ENCODE data around the gene BRMS1. TPM values are rescaled to one million over a fixed set of nuclear protein-coding genes. Genes with fewer than 3 reads are reported as not detected.

Gene BRMS1
- total and polyA plus RNA-seq, 10 of the 15 experiments (the other 5 are each of a cell fraction or from before 2014, with no cell fraction given), result 2.1 to 85.3 (median 48.5) TPM

GRCh38 chr11:66363187-66363601, 18.3 kb upstream of the BRMS1 start:
- RAD21 ChIA-PET (ENCODE audit: unreplicated experiment), result interaction anchor here (1.1 to 2.0 kb wide), 2 partner anchors 23 to 51 kb away, joined by 4 to 10 read pairs; no protein-coding TSS in a partner anchor
- Histone ChIP-seq H3K9ac (ENCODE audit: control insufficient read depth, insufficient read depth, low read length) (no peak overlapping the region), H3K79me2 (ENCODE audit: control insufficient read depth, insufficient read depth, low read length) (no peaks in the 10 kb centered on the region), H2AFZ (ENCODE audit: control insufficient read depth, low read depth, low read length) (no peak overlapping the region), H3K27me3 (replicated peaks in 1 of 2; ENCODE audit: control insufficient read depth in 2 of 2, insufficient read depth in 2 of 2, low read length in 1 of 2) (no peaks in the 10 kb centered on the region), H3K27ac (ENCODE audit: control insufficient read depth, insufficient read depth) (no peak overlapping the region), H3K9me3 (replicated peaks; ENCODE audit: control insufficient read depth, insufficient read depth, low read length) (no peaks in the 10 kb centered on the region), H3K36me3 (ENCODE audit: control insufficient read depth in 2 of 2, insufficient read depth in 2 of 2, low read length in 1 of 2) (0 out of 4 replicates have a peak, but pooled peaks cover 0 to 2% of the 10 kb centered on the region in 2 experiments), H3K4me2 (ENCODE audit: control insufficient read depth, insufficient read depth) (no peak overlapping the region), H3K4me1 (ENCODE audit: control insufficient read depth, insufficient read depth, low read length) (no peaks in the 10 kb centered on the region), H4K20me1 (ENCODE audit: control insufficient read depth, insufficient read depth) (no peaks in the 10 kb centered on the region), H3K4me3 (no peak overlapping the region)
- CTCF ChIA-PET, result interaction anchor here (0.7 to 5.9 kb wide), 13 partner anchors 9 to 141 kb away, joined by 3 to 91 read pairs (median 10); partner anchors contain the start of genes B4GAT1, BRMS1 and SLC29A2
- ATAC-seq (no peak), FAIRE-seq (no peak), DNase-seq (ENCODE audit: low read depth, low spot score) (no peak)
- no peak for TF ChIP-seq NFXL1 (IDR thresholded peaks at IDR 0.05; ENCODE audit: borderline replicate concordance)
- TF ChIP-seq NFIC (IDR thresholded peaks at IDR 0.05; ENCODE audit: low read depth, low read length), result no peak
- no peak for TF ChIP-seq ZSCAN29 (IDR thresholded peaks at IDR 0.05)
- in situ Hi-C loops (cut with MboI) (no loop called here), intact Hi-C loops (cut with micrococcal nuclease; ENCODE audit: unreplicated experiment) (no loop called here)
- POLR2A ChIA-PET, result no interaction called here
- WGBS (ENCODE audit: insufficient coverage, insufficient replicate concordance, low lambda C conversion rate, missing lambda C conversion rate), result 71% methylated on average over 14 of the region's 14 CpGs
- SMC1A ChIA-PET (ENCODE audit: uncharacterized antibody, unreplicated experiment), result interaction anchor here (0.8 to 2.8 kb wide), 2 partner anchors 26 to 52 kb away, joined by 3 to 9 read pairs; no protein-coding TSS in a partner anchor
- no TSS peak for BruUV-seq (replicated peaks)

GRCh38 chr11:66362481-66363147, 17.7 kb upstream of the BRMS1 start:
- 48% methylated on average over 9 of the region's 9 CpGs for WGBS (ENCODE audit: insufficient coverage, insufficient replicate concordance, low lambda C conversion rate, missing lambda C conversion rate)
- POLR2A ChIA-PET, result no interaction called here
- TF ChIP-seq NR2C2 (IDR thresholded peaks at IDR 0.05; ENCODE audit: borderline replicate concordance, control insufficient read depth, insufficient read length, low read depth) (no peak), NFXL1 (IDR thresholded peaks at IDR 0.05; ENCODE audit: borderline replicate concordance) (no peak), HCFC1 (IDR thresholded peaks at IDR 0.05; ENCODE audit: low read length) (no peak), SMC3 (IDR thresholded peaks at IDR 0.05; ENCODE audit: borderline replicate concordance, low read length) (no peak), RAD21 (IDR thresholded peaks at IDR 0.05; ENCODE audit: insufficient read depth, low read depth, low read length) (no peak), ZNF622 (IDR thresholded peaks at IDR 0.05) (no peak), SMAD1 (IDR thresholded peaks at IDR 0.05; ENCODE audit: low read depth, partially characterized antibody) (no peak), MLLT1 (IDR thresholded peaks at IDR 0.05) (no peak), FOXK2 (IDR thresholded peaks at IDR 0.05) (no peak), MYC (IDR thresholded peaks at IDR 0.05; ENCODE audit: insufficient read depth, insufficient read length, insufficient replicate concordance, low read length, severe bottlenecking) (no peak), SUZ12 (IDR thresholded peaks at IDR 0.05; ENCODE audit: unreplicated experiment) (no peak), DPF2 (IDR thresholded peaks at IDR 0.05) (no peak), SUPT20H (IDR thresholded peaks at IDR 0.05; ENCODE audit: borderline replicate concordance, control insufficient read depth, low read depth, low read length) (no peak), IKZF1 (conservative IDR thresholded peaks at IDR 0.05) (no peak), TCF12 (IDR thresholded peaks at IDR 0.05; ENCODE audit: low read depth, low read length) (no peak)

More at GRCh38 chr11:66362481-66363147, 17.7 kb upstream of the BRMS1 start:
- Histone ChIP-seq H3K79me2 (ENCODE audit: control insufficient read depth, insufficient read depth, low read length) (no peaks in the 10 kb centered on the region), H3K9ac (ENCODE audit: control insufficient read depth, insufficient read depth, low read length) (no peak overlapping the region), H3K4me3 (no peak overlapping the region), H3K4me1 (ENCODE audit: control insufficient read depth, insufficient read depth, low read length) (no peaks in the 10 kb centered on the region), H3K27ac (ENCODE audit: control insufficient read depth, insufficient read depth) (no peak overlapping the region), H4K20me1 (ENCODE audit: control insufficient read depth, insufficient read depth) (no peaks in the 10 kb centered on the region), H3K4me2 (ENCODE audit: control insufficient read depth, insufficient read depth) (no peak overlapping the region), H3K36me3 (ENCODE audit: control insufficient read depth in 2 of 2, insufficient read depth in 2 of 2, low read length in 1 of 2) (0 out of 4 replicates have a peak, but pooled peaks cover 0 to 2% of the 10 kb centered on the region in 2 experiments), H3K27me3 (replicated peaks in 1 of 2; ENCODE audit: control insufficient read depth in 2 of 2, insufficient read depth in 2 of 2, low read length in 1 of 2) (no peaks in the 10 kb centered on the region), H3K9me3 (replicated peaks; ENCODE audit: control insufficient read depth, insufficient read depth, low read length) (no peaks in the 10 kb centered on the region), H2AFZ (ENCODE audit: control insufficient read depth, low read depth, low read length) (no peak overlapping the region)
- no peak for ATAC-seq
- no peak for DNase-seq (ENCODE audit: low read depth, low spot score)
- SMC1A ChIA-PET (ENCODE audit: uncharacterized antibody, unreplicated experiment), result no interaction called here
- FAIRE-seq, result no peak
- CTCF ChIA-PET, result interaction anchor here (1.0 to 5.9 kb wide), 14 partner anchors 8 to 97 kb away, joined by 3 to 91 read pairs (median 10); partner anchors contain the start of genes B4GAT1, BRMS1 and SLC29A2
- BruUV-seq (replicated peaks), result no TSS peak
- in situ Hi-C loops (cut with MboI), result no loop called here
- RAD21 ChIA-PET (ENCODE audit: unreplicated experiment), result interaction anchor here (1.1 to 2.0 kb wide), 2 partner anchors 24 to 50 kb away, joined by 4 to 10 read pairs; no protein-coding TSS in a partner anchor
- intact Hi-C loops (cut with micrococcal nuclease; ENCODE audit: unreplicated experiment), result no loop called here

Measured in GM12878 (cell line).